HEK293 (cell line): ENCODE results near the gene MOK.

Experiments used
- ZNF138 ChIP-seq: fragments of 450-650 bp; formaldehyde crosslinking; IDR thresholded peaks from 2 replicates; pipeline ENCODE4 v1.5.1; 2016; ENCODE audit warnings: missing biosample characterization, missing genetic modification characterization, borderline replicate concordance
- TF ChIP-seq, protein P1 (sequence below): fragments of 450-650 bp; formaldehyde crosslinking; IDR thresholded peaks from 2 replicates; pipeline ENCODE4 v1.5.1; 2016; ENCODE audit warnings: missing biosample characterization, missing genetic modification characterization

DNA sequence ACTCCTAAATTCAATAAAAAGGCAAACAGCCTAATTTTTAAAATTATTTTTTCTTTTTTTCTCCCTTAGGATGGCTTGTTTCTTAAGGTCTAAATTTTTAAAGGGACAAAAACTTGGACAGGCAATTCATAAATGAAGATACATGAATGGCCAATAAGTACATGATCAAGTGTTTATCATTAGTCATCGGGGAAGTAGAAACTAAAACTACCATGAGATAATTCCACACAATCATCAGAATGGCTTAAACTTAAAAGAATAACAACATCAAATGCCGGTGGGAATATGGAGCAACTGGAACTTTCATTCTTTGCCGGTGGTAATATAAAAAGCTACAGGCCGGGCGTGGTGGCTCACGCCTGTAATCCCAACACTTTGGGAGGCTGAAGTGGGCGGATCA lies 29.1 kb downstream of the MOK start:
- TF ChIP-seq, protein P1, sequence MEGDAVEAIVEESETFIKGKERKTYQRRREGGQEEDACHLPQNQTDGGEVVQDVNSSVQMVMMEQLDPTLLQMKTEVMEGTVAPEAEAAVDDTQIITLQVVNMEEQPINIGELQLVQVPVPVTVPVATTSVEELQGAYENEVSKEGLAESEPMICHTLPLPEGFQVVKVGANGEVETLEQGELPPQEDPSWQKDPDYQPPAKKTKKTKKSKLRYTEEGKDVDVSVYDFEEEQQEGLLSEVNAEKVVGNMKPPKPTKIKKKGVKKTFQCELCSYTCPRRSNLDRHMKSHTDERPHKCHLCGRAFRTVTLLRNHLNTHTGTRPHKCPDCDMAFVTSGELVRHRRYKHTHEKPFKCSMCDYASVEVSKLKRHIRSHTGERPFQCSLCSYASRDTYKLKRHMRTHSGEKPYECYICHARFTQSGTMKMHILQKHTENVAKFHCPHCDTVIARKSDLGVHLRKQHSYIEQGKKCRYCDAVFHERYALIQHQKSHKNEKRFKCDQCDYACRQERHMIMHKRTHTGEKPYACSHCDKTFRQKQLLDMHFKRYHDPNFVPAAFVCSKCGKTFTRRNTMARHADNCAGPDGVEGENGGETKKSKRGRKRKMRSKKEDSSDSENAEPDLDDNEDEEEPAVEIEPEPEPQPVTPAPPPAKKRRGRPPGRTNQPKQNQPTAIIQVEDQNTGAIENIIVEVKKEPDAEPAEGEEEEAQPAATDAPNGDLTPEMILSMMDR (tag by site-specific recombination) = no peak
- no peak for TF ChIP-seq ZNF138 (tag by site-specific recombination)
